ENCODE results near the gene NKAIN4. TPM values are rescaled to one million over a fixed set of nuclear protein-coding genes. Genes with fewer than 3 reads are reported as not detected.

Gene NKAIN4
- total and polyA plus RNA-seq, 4 donors: not detected

DNA sequence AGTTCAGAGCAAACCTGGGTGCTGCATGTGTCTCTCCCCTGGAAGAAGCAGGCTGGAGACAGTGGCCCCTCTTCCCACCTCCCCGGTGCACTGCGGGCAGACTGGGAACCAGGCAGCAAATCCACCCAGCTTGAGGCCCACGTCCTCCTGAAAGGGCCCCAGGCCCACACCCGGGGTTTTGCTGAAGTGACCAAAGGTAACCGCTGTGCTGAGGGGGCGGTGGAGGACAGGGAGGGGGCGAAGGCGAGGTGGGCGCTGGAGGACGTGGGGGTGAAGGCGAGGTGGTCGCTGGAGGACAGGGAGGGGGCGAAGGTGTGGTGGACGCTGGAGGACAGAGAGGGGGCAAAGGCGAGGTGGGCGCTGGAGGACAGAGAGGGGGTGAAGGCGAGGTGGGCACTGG, 20.3 kb downstream of the NKAIN4 start:
- Histone ChIP-seq H3K4me3 (ENCODE audit: low read length in 2 of 2) (no peak overlapping the region), H3K4me1 (ENCODE audit: control insufficient read depth in 1 of 2, insufficient read depth in 2 of 2, low read length in 2 of 2) (no peaks in the 10 kb centered on the region), H3K27me3 (ENCODE audit: control insufficient read depth in 1 of 2, insufficient read depth in 2 of 2, low read length in 1 of 2) (no peaks in the 10 kb centered on the region), H3K9me3 (ENCODE audit: control insufficient read depth, low read length) (no peaks in the 10 kb centered on the region), H3K36me3 (ENCODE audit: control insufficient read depth in 1 of 2, insufficient read depth in 2 of 2, low read length in 1 of 2) (no peaks in the 10 kb centered on the region), H3K27ac (ENCODE audit: low read depth in 1 of 2, low read length in 2 of 2) (no peak overlapping the region)
- DNase-seq (no peak), ATAC-seq (ENCODE audit: low FRiP score) (no peak)
- WGBS, 2 donors: 85 to 88% methylated on average over 17 of the region's 17 CpGs
- intact Hi-C loops (cut with DNase I): loop anchor here in 1 of 2 donors (5.0 kb wide), 1 partner anchor 177 kb away; no protein-coding TSS in a partner anchor

DNA sequence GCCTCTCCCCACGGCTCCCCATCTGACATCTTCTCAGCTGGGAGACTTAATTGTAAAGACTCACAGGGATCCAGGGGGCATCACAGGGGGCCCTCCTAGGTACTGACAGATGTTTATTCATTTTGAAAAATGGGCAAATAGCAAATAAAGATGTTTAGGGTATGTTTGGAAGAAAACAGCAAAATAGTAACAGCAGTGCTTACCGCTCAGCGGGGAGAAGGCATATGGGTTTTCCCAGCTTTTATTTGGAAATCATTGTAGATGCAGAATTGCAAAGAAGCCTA, 21.3 kb downstream of the NKAIN4 start:
- Histone ChIP-seq H3K27me3 (ENCODE audit: control insufficient read depth in 1 of 2, insufficient read depth in 2 of 2, low read length in 1 of 2) (no peaks in the 10 kb centered on the region), H3K36me3 (ENCODE audit: control insufficient read depth in 1 of 2, insufficient read depth in 2 of 2, low read length in 1 of 2) (no peaks in the 10 kb centered on the region), H3K4me3 (ENCODE audit: low read length in 2 of 2) (no peak overlapping the region), H3K9me3 (ENCODE audit: control insufficient read depth, low read length) (no peaks in the 10 kb centered on the region), H3K27ac (ENCODE audit: low read depth in 1 of 2, low read length in 2 of 2) (no peak overlapping the region), H3K4me1 (ENCODE audit: control insufficient read depth in 1 of 2, insufficient read depth in 2 of 2, low read length in 2 of 2) (no peaks in the 10 kb centered on the region)
- no peak for DNase-seq
- 63 to 81% methylated on average over 3 of the region's 3 CpGs for whole genome bisulfite sequencing, 2 donors
- intact Hi-C loops (cut with DNase I): loop anchor here in 1 of 2 donors (5.0 kb wide), 1 partner anchor 176 kb away; no protein-coding TSS in a partner anchor
- ATAC-seq (ENCODE audit: low FRiP score): no peak

DNA sequence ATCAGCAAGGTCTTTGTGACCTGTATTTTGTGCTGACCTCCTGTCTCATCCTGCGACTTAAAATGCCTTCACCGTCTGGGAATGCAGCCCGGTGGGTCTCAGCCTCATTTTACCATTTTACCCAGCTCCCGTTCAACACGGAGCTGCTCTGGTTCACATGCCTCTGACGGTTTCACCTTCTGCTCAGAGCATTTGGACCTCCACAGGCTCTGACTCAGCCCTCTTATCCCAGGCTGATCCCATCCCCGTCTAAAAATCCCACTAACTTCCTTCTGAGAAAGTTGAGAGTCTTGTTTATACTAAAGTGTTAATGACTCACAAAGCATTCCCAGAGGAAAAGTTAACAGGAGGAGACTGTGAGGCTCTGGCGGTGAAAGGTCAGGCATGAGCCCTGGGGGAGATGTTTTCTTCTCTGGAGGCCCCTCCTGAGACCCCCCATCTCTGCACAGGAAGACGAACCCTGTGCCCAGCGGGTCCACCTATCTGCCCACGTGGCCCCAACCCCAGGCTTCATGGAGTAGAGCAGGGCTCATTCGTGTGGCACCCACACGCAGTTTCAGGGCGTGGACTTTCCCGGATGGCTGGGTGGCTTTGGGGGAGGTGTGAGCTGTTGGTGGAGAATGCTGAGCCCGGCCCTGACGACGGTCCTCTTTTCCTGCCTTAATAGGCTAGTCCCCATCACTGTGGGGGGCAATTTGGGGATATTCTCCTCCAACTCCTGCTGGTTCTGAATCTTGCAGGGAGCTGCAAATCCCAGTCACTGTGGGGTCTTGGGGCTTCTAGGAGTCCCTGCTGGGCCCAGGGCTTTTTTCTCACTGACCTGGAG, 21.8 kb downstream of the NKAIN4 start:
- no peaks in the 10 kb centered on the region for H3K9me3 ChIP-seq (ENCODE audit: control insufficient read depth, low read length)
- no peaks in the 10 kb centered on the region for H3K36me3 ChIP-seq (ENCODE audit: control insufficient read depth in 1 of 2, insufficient read depth in 2 of 2, low read length in 1 of 2)
- DNase-seq: no peak
- 39 to 44% methylated on average over 18 of the region's 18 CpGs for WGBS, 2 donors
- no peak for ATAC-seq (ENCODE audit: low FRiP score)
- no peaks in the 10 kb centered on the region for H3K4me1 ChIP-seq (ENCODE audit: control insufficient read depth in 1 of 2, insufficient read depth in 2 of 2, low read length in 2 of 2)
- H3K4me3 ChIP-seq (ENCODE audit: low read length in 2 of 2): no peak overlapping the region
- intact Hi-C loops (cut with DNase I): loop anchor here in 1 of 2 donors (5.0 kb wide), 1 partner anchor 175 kb away; no protein-coding TSS in a partner anchor
- no peaks in the 10 kb centered on the region for H3K27me3 ChIP-seq (ENCODE audit: control insufficient read depth in 1 of 2, insufficient read depth in 2 of 2, low read length in 1 of 2)
- H3K27ac ChIP-seq (ENCODE audit: low read depth in 1 of 2, low read length in 2 of 2): no peak overlapping the region

DNA sequence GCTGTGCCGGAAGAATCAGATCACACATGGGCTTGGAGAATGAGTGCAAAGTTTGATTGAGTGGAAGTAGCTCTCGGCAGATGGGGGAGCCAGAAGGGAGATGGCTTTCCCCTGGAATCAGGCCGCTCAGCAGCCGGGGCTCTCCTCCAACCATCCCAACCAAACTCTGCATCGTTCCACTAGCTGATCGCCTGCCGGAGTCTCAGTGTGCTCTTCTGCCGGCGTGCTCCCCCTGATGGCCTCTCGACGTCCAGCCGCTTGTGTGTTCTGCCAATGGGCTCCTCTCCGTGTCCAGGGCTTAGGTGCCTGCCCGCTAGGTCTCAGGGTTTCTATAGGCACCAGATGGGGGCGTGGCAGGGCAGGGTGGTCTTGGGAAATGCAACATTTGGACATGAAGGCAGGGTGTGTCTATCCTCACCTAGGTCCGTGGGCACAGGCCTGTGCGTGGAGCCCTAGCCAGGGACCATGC, 23.4 kb downstream of the NKAIN4 start:
- DNase-seq (peak in 1 of 2 donors; percentile 65), ATAC-seq (ENCODE audit: low FRiP score) (peak; percentile 53)
- H3K4me3 ChIP-seq (ENCODE audit: low read length in 2 of 2): no peak overlapping the region
- H3K36me3 ChIP-seq (ENCODE audit: control insufficient read depth in 1 of 2, insufficient read depth in 2 of 2, low read length in 1 of 2): no peaks in the 10 kb centered on the region
- 14% methylated on average over 17 of the region's 17 CpGs for WGBS, 2 donors
- no peaks in the 10 kb centered on the region for H3K9me3 ChIP-seq (ENCODE audit: control insufficient read depth, low read length)
- no peak overlapping the region for H3K27ac ChIP-seq (ENCODE audit: low read depth in 1 of 2, low read length in 2 of 2)
- intact Hi-C loops (cut with DNase I): loop anchor here (2.0 to 5.0 kb wide), 2 partner anchors 174 kb away; no protein-coding TSS in a partner anchor
- no peaks in the 10 kb centered on the region for H3K27me3 ChIP-seq (ENCODE audit: control insufficient read depth in 1 of 2, insufficient read depth in 2 of 2, low read length in 1 of 2)
- H3K4me1 ChIP-seq (ENCODE audit: control insufficient read depth in 1 of 2, insufficient read depth in 2 of 2, low read length in 2 of 2): no peaks in the 10 kb centered on the region

DNA sequence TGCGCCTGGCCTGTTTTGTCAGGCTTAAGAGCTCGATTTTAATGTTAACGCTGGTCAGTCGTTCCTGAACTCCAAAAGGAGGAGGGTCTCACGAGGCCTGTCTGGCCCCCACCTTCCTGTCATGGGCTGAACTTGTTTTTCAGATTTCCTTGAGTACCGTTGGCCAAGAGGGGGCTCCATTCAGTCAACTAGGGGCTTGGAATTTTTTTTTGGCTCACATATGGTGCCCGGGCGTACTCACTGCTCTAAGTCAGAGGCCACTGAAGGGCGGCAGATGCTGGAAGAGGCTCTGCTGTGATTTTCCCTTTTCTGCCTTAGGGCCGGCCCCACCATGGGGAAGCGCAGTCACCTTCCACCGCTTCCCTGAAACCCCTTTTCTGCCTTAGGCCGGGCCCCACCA, 25.5 kb downstream of the NKAIN4 start:
- no peak for DNase-seq
- intact Hi-C loops (cut with DNase I): no loop called here
- no peak for ATAC-seq (ENCODE audit: low FRiP score)
- H3K36me3 ChIP-seq (ENCODE audit: control insufficient read depth in 1 of 2, insufficient read depth in 2 of 2, low read length in 1 of 2): no peaks in the 10 kb centered on the region
- no peaks in the 10 kb centered on the region for H3K9me3 ChIP-seq (ENCODE audit: control insufficient read depth, low read length)
- H3K4me3 ChIP-seq (ENCODE audit: low read length in 2 of 2): no peak overlapping the region
- H3K27me3 ChIP-seq (ENCODE audit: control insufficient read depth in 1 of 2, insufficient read depth in 2 of 2, low read length in 1 of 2): no peaks in the 10 kb centered on the region
- no peaks in the 10 kb centered on the region for H3K4me1 ChIP-seq (ENCODE audit: control insufficient read depth in 1 of 2, insufficient read depth in 2 of 2, low read length in 2 of 2)
- no peak overlapping the region for H3K27ac ChIP-seq (ENCODE audit: low read depth in 1 of 2, low read length in 2 of 2)
- 65 to 71% methylated on average over 13 of the region's 13 CpGs for WGBS, 2 donors

DNA sequence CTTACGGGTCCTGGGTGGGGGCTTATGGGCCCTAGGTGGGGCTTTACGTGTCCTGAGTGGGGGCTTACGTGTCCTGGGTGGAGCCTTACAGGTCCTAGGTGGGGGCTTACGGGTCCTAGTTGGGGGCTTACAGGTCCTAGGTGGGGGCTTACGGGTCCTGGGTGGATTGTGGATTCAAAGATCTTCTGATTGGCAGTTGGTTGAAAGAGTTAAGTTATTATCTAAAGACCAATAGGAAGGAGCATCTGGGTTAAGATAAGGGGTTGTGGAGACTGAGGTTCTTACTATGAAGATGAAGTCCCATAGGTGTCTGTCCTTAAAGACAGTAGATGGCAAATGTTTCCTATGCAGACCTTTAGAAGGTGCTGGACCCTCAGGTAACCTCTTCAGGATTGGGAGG, 27.0 kb downstream of the NKAIN4 start:
- 93 to 94% methylated on average over 5 of the region's 5 CpGs for WGBS, 2 donors
- Histone ChIP-seq H3K4me3 (ENCODE audit: low read length in 2 of 2) (no peak overlapping the region), H3K9me3 (ENCODE audit: control insufficient read depth, low read length) (no peaks in the 10 kb centered on the region), H3K36me3 (ENCODE audit: control insufficient read depth in 1 of 2, insufficient read depth in 2 of 2, low read length in 1 of 2) (no peaks in the 10 kb centered on the region), H3K27ac (ENCODE audit: low read depth in 1 of 2, low read length in 2 of 2) (no peak overlapping the region), H3K27me3 (ENCODE audit: control insufficient read depth in 1 of 2, insufficient read depth in 2 of 2, low read length in 1 of 2) (no peaks in the 10 kb centered on the region), H3K4me1 (ENCODE audit: control insufficient read depth in 1 of 2, insufficient read depth in 2 of 2, low read length in 2 of 2) (no peaks in the 10 kb centered on the region)
- DNase-seq (no peak), ATAC-seq (ENCODE audit: low FRiP score) (no peak)
- intact Hi-C loops (cut with DNase I): no loop called here

DNA sequence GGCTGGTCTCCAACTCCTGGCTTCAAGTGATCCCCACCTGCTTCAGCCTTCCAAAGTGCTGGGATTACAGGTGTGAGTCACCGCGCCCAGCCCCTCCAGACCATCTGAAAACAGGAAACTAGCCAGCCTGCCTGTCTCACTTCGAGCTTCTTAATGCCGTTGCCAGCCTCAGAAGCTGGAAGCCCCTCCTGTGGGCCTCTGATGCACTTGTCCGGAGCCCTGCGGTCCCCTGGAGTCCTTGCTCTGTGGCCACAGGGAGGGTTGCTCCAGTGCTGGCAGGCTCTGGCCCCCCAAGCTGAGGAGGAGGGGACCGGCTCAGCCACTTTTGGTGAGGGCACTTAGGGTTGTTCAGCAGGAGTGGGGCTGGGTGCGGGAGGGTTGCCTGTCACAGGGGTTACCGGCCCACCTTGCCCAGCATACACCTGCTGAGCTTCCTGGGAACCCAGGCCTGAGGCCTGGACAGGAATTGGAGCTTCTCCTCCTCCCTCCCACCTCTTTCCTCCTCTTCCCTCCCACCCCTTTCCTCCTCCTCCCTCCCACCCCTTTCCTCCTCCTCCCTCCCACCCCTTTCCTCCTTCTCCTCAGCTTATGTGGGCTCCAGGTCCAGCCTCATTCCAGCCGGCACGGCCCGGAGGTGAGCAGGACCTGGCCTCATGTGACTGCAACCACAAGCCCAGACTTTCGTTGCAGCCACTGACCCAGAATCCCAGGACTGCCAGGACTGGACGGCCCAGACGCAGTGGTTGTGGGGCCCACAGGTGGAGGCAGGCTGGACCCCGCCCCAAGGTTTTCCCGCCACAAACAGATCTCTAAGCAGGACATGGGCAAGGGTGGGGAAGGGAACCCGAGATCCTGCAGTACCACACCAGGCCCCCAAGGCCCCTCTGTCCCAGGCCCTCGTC, 28.0 kb downstream of the NKAIN4 start:
- no peaks in the 10 kb centered on the region for H3K36me3 ChIP-seq (ENCODE audit: control insufficient read depth in 1 of 2, insufficient read depth in 2 of 2, low read length in 1 of 2)
- intact Hi-C loops (cut with DNase I): no loop called here
- DNase-seq (no peak), ATAC-seq (ENCODE audit: low FRiP score) (no peak)
- no peaks in the 10 kb centered on the region for H3K4me1 ChIP-seq (ENCODE audit: control insufficient read depth in 1 of 2, insufficient read depth in 2 of 2, low read length in 2 of 2)
- H3K27ac ChIP-seq (ENCODE audit: low read depth in 1 of 2, low read length in 2 of 2): no peak overlapping the region
- H3K9me3 ChIP-seq (ENCODE audit: control insufficient read depth, low read length): no peaks in the 10 kb centered on the region
- WGBS, 2 donors: 90% methylated on average over 19 of the region's 19 CpGs
- no peak overlapping the region for H3K4me3 ChIP-seq (ENCODE audit: low read length in 2 of 2)
- no peaks in the 10 kb centered on the region for H3K27me3 ChIP-seq (ENCODE audit: control insufficient read depth in 1 of 2, insufficient read depth in 2 of 2, low read length in 1 of 2)

DNA sequence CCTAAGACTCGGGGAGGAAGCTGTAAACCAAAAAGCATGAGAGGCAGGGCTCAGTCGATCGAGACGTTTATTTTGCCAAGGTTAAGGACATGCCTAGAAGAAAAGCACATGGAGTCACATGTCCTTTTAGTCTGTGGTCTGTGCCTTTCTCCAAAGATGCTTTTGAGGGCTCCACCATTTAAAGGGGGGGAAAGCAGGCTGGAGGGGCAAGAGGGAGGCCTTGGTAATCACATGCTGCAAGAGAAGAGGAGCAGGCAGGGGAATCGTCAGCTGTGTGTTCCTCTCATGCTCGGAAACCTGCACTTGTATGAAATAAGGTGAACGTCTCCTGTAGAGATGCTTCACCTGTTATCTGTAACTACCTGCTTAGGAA, 29.2 kb downstream of the NKAIN4 start:
- 31 to 33% methylated on average over 7 of the region's 7 CpGs for WGBS, 2 donors
- ATAC-seq (ENCODE audit: low FRiP score): no peak
- intact Hi-C loops (cut with DNase I): no loop called here
- Histone ChIP-seq H3K4me3 (ENCODE audit: low read length in 2 of 2) (no peak overlapping the region), H3K4me1 (ENCODE audit: control insufficient read depth in 1 of 2, insufficient read depth in 2 of 2, low read length in 2 of 2) (no peaks in the 10 kb centered on the region), H3K27ac (ENCODE audit: low read depth in 1 of 2, low read length in 2 of 2) (no peak overlapping the region), H3K36me3 (ENCODE audit: control insufficient read depth in 1 of 2, insufficient read depth in 2 of 2, low read length in 1 of 2) (no peaks in the 10 kb centered on the region), H3K9me3 (ENCODE audit: control insufficient read depth, low read length) (no peaks in the 10 kb centered on the region), H3K27me3 (ENCODE audit: control insufficient read depth in 1 of 2, insufficient read depth in 2 of 2, low read length in 1 of 2) (no peaks in the 10 kb centered on the region)
- DNase-seq: no peak

All from aorta (tissue), 5 donors.